Naive thymus-derived CD8-positive, alpha-beta T cell (primary cell): Measurements from ENCODE around the gene CELF3. TPM values are rescaled to one million over a fixed set of nuclear protein-coding genes. Genes with fewer than 3 reads are reported as not detected.
A peak's percentile ranks its signal among the peaks of the same experiment; 100 is the strongest.
"Not testable (repeated sequence)": the region's sequence is repeated elsewhere in the genome, so short reads cannot be mapped to it uniquely, and the experiment has no call there.

Source experiments
- ATAC-seq, 2 donors: fragments of 150-1000 bp; cut with Tn5 transposase in 1 of 2; sonication (Bioruptor Pico), chemical (Tn5 transposase) in 1 of 2; 1 replicate in 1 of 2; 2 replicates in 1 of 2; pipeline ENCODE4 v1.10.0; 2021; ENCODE audit warnings: mild to moderate bottlenecking in 2 of 2, moderate library complexity in 2 of 2
- POLR2A ChIA-PET: fragments of 350-600 bp; sonication (Branson Sonifier 250); formaldehyde crosslinking; loops from one replicate; lab custom pipeline; 2021; ENCODE audit warnings: antibody characterized with exemption; lab: Charles Lee
- DNase-seq, 10 donors: peaks; one replicate each; pipeline versions ENCODE4 v3.0.0 to v3.0.0-alpha.2; 2020 to 2022
- H3K27ac Mint-ChIP-seq, 10 donors: one replicate each; pipeline ENCODE4 v1.8.0; 2020 to 2022; ENCODE audit warnings: mild to moderate bottlenecking in 10 of 10, mixed read lengths in 10 of 10, moderate library complexity in 4 of 10, inconsistent platforms in 1 of 10
- H3K27me3 Mint-ChIP-seq, 5 donors: one replicate each; pipeline ENCODE4 v1.8.0; 2021 to 2022; ENCODE audit warnings: mixed read lengths in 5 of 5
- H3K36me3 Mint-ChIP-seq, 3 donors: one replicate each; pipeline ENCODE4 v1.8.0; 2020 to 2022; ENCODE audit warnings: mixed read lengths in 3 of 3, mild to moderate bottlenecking in 2 of 3, inconsistent platforms in 1 of 3
- H3K4me1 Mint-ChIP-seq, 4 donors: one replicate each; pipeline ENCODE4 v1.8.0; 2021 to 2022; ENCODE audit warnings: mixed read lengths in 4 of 4
- H3K4me3 Mint-ChIP-seq, 10 donors: one replicate each; pipeline ENCODE4 v1.8.0; 2020 to 2022; ENCODE audit warnings: mild to moderate bottlenecking in 10 of 10, mixed read lengths in 10 of 10, moderate library complexity in 6 of 10, inconsistent platforms in 1 of 10
- H3K9me3 Mint-ChIP-seq, 9 donors: one replicate each; pipeline ENCODE4 v1.8.0; 2020 to 2022; ENCODE audit warnings: mixed read lengths in 9 of 9, mild to moderate bottlenecking in 3 of 9, inconsistent platforms in 1 of 9, moderate library complexity in 1 of 9
- polyA plus RNA-seq, 3 donors: library from polyadenylated mRNA; unstranded; fragments of 300-500 nt; fragmentation: Illumina TruSeq; gene quantifications; one replicate each; pipeline ENCODE4 v1.2.3, GENCODE V29; 2021
- total RNA-seq, 8 experiments: library from RNA in 2 of 8; stranded (reverse) in 2 of 8; gene quantifications; one replicate each; pipeline ENCODE4 v1.2.3 and lab custom pipeline; 2021 to 2026

The CELF3 gene
- total and polyA plus RNA-seq, 5 experiments from 2014 or later, result not detected

GRCh38 chr1:151733995-151734394 is 17.4 kb upstream of the CELF3 start:
- peaks cover 0 to 22% (median 10%) of the 10 kb centered on the region in 9 donors for H3K9me3 Mint-ChIP-seq
- not testable (repeated sequence) for H3K4me1 Mint-ChIP-seq, H3K4me3 Mint-ChIP-seq, H3K27ac Mint-ChIP-seq, H3K36me3 Mint-ChIP-seq, DNase-seq, ATAC-seq
- peaks cover 12 to 45% (median 27%) of the 10 kb centered on the region in 5 donors for H3K27me3 Mint-ChIP-seq
- POLR2A ChIA-PET, result interaction anchor here (0.6 kb wide), 1 partner anchor 289 kb away, joined by 4 read pairs; no protein-coding TSS in a partner anchor

GRCh38 chr1:151733126-151733525 is 16.5 kb upstream of the CELF3 start:
- no peak overlapping the region for H3K27ac Mint-ChIP-seq
- peaks cover 0 to 6% (median 4%) of the 10 kb centered on the region in 3 donors for H3K36me3 Mint-ChIP-seq
- H3K9me3 Mint-ChIP-seq, result peaks cover 0 to 17% (median 7%) of the 10 kb centered on the region in 9 donors
- DNase-seq (no peak), ATAC-seq (no peak)
- peaks cover 0 to 2% (median 0%) of the 10 kb centered on the region in 4 donors for H3K4me1 Mint-ChIP-seq
- peaks cover 13 to 53% (median 33%) of the 10 kb centered on the region in 5 donors for H3K27me3 Mint-ChIP-seq
- H3K4me3 Mint-ChIP-seq, result no peak overlapping the region
- POLR2A ChIA-PET, result no interaction called here

- H3K9me3 Mint-ChIP-seq, result no peaks in the 10 kb centered on the region
- H3K27ac Mint-ChIP-seq, result no peak overlapping the region
- ATAC-seq, result no peak
- H3K27me3 Mint-ChIP-seq, result peaks cover 31 to 77% (median 55%) of the 10 kb centered on the region in 5 donors
- H3K4me3 Mint-ChIP-seq, result no peak overlapping the region
- POLR2A ChIA-PET, result no interaction called here
- no peak for DNase-seq
- peaks cover 0 to under 1% (median 0%) of the 10 kb centered on the region in 4 donors for H3K4me1 Mint-ChIP-seq
- no peaks in the 10 kb centered on the region for H3K36me3 Mint-ChIP-seq
Observed at GRCh38 chr1:151729966-151730291, 13.3 kb upstream of the CELF3 start.

GRCh38 chr1:151729157-151729965 is 12.8 kb upstream of the CELF3 start:
- ATAC-seq, result no peak
- H3K4me3 Mint-ChIP-seq, result no peak overlapping the region
- DNase-seq, result no peak
- no peaks in the 10 kb centered on the region for H3K4me1 Mint-ChIP-seq
- H3K9me3 Mint-ChIP-seq, result no peaks in the 10 kb centered on the region
- H3K36me3 Mint-ChIP-seq, result no peaks in the 10 kb centered on the region
- peaks cover 31 to 75% (median 55%) of the 10 kb centered on the region in 5 donors for H3K27me3 Mint-ChIP-seq
- POLR2A ChIA-PET, result no interaction called here
- no peak overlapping the region for H3K27ac Mint-ChIP-seq

GRCh38 chr1:151728151-151729054 is 11.8 kb upstream of the CELF3 start:
- POLR2A ChIA-PET, result no interaction called here
- no peak overlapping the region for H3K4me3 Mint-ChIP-seq
- no peak overlapping the region for H3K27ac Mint-ChIP-seq
- H3K36me3 Mint-ChIP-seq, result no peaks in the 10 kb centered on the region
- ATAC-seq, result no peak
- H3K9me3 Mint-ChIP-seq, result no peaks in the 10 kb centered on the region
- H3K4me1 Mint-ChIP-seq, result no peaks in the 10 kb centered on the region
- peaks cover 33 to 80% (median 62%) of the 10 kb centered on the region in 5 donors for H3K27me3 Mint-ChIP-seq
- DNase-seq, result no peak

- Mint-ChIP-seq H3K27ac (no peak overlapping the region), H3K27me3 (peaks cover 31 to 56% (median 43%) of the 10 kb centered on the region in 5 donors), H3K36me3 (no peaks in the 10 kb centered on the region), H3K4me1 (peaks cover 11 to 24% (median 21%) of the 10 kb centered on the region in 4 donors), H3K9me3 (no peaks in the 10 kb centered on the region), H3K4me3 (no peak overlapping the region)
- ATAC-seq (no peak), DNase-seq (no peak)
- POLR2A ChIA-PET, result no interaction called here
Observed at GRCh38 chr1:151723726-151724370, 7.2 kb upstream of the CELF3 start.

GRCh38 chr1:151721788-151722510 is 5.3 kb upstream of the CELF3 start:
- H3K27me3 Mint-ChIP-seq, result peaks cover 32 to 59% (median 49%) of the 10 kb centered on the region in 5 donors
- peak overlapping the region; percentile 72 to 91 (median 80) for H3K4me3 Mint-ChIP-seq
- peaks cover 18 to 34% (median 32%) of the 10 kb centered on the region in 4 donors for H3K4me1 Mint-ChIP-seq
- H3K9me3 Mint-ChIP-seq, result no peaks in the 10 kb centered on the region
- ATAC-seq, result no peak
- peaks cover 0 to under 1% (median 0%) of the 10 kb centered on the region in 3 donors for H3K36me3 Mint-ChIP-seq
- no peak for DNase-seq
- POLR2A ChIA-PET, result no interaction called here
- H3K27ac Mint-ChIP-seq, result peak overlapping the region in 2 of 10 donors; percentile 51 to 59

- H3K36me3 Mint-ChIP-seq, result peaks cover 0 to 3% (median 0%) of the 10 kb centered on the region in 3 donors
- DNase-seq, result peak in 7 of 10 donors; percentile 30 to 56 (median 45)
- H3K27me3 Mint-ChIP-seq, result peaks cover 33 to 56% (median 49%) of the 10 kb centered on the region in 5 donors
- H3K27ac Mint-ChIP-seq, result peak within 1 kb of the TSS in 9 of 10 donors; percentile 12 to 67 (median 30)
- peaks cover 20 to 37% (median 36%) of the 10 kb centered on the region in 4 donors for H3K4me1 Mint-ChIP-seq
- H3K9me3 Mint-ChIP-seq, result no peaks in the 10 kb centered on the region
- POLR2A ChIA-PET, result interaction anchor here (0.6 to 1.0 kb wide), 2 partner anchors 41 to 255 kb away, joined by 4 to 7 read pairs; no protein-coding TSS in a partner anchor
- ATAC-seq, result peak; percentile 84 to 92
- peak within 1 kb of the TSS; percentile 75 to 91 (median 82) for H3K4me3 Mint-ChIP-seq
Observed at GRCh38 chr1:151720974-151721787, 4.6 kb upstream of the CELF3 start, which contains the start of gene RIIAD1. RIIAD1 (plus strand) TSS chr1:151721522; CDS start chr1:151721537, 15 bp downstream.

- DNase-seq, result peak in 1 of 10 donors; percentile 16
Observed at GRCh38 chr1:151720554-151720953, 4.0 kb upstream of the CELF3 start.

GRCh38 chr1:151720125-151720524 is 3.5 kb upstream of the CELF3 start:
- Mint-ChIP-seq H3K36me3 (peaks cover 0 to 3% (median 0%) of the 10 kb centered on the region in 3 donors), H3K27ac (peak overlapping the region in 2 of 10 donors; percentile 15 to 29), H3K9me3 (no peaks in the 10 kb centered on the region), H3K4me3 (peak overlapping the region; percentile 5 to 85 (median 76)), H3K4me1 (peaks cover 22 to 39% (median 38%) of the 10 kb centered on the region in 4 donors), H3K27me3 (peaks cover 29 to 54% (median 49%) of the 10 kb centered on the region in 5 donors)
- no peak for ATAC-seq
- POLR2A ChIA-PET, result no interaction called here
- DNase-seq, result no peak

More at GRCh38 chr1:151720554-151720953, 4.0 kb upstream of the CELF3 start:
- Mint-ChIP-seq H3K27me3 (peaks cover 28 to 54% (median 49%) of the 10 kb centered on the region in 5 donors), H3K4me1 (peaks cover 20 to 38% (median 37%) of the 10 kb centered on the region in 4 donors), H3K27ac (peak overlapping the region in 7 of 10 donors; percentile 12 to 67 (median 30)), H3K36me3 (peaks cover 0 to 3% (median 0%) of the 10 kb centered on the region in 3 donors), H3K9me3 (no peaks in the 10 kb centered on the region), H3K4me3 (peak overlapping the region; percentile 58 to 85 (median 81))
- ATAC-seq, result peak in 1 of 2 donors; percentile 18
- POLR2A ChIA-PET, result interaction anchor here (0.6 to 1.0 kb wide), 2 partner anchors 42 to 254 kb away, joined by 4 to 7 read pairs; no protein-coding TSS in a partner anchor

GRCh38 chr1:151718666-151719065 is 2.1 kb upstream of the CELF3 start:
- H3K9me3 Mint-ChIP-seq, result no peaks in the 10 kb centered on the region
- no peak overlapping the region for H3K27ac Mint-ChIP-seq
- ATAC-seq (no peak), DNase-seq (no peak)
- peaks cover 29 to 53% (median 47%) of the 10 kb centered on the region in 5 donors for H3K27me3 Mint-ChIP-seq
- POLR2A ChIA-PET, result no interaction called here
- H3K36me3 Mint-ChIP-seq, result peaks cover 0 to 3% (median 0%) of the 10 kb centered on the region in 3 donors
- no peak overlapping the region for H3K4me3 Mint-ChIP-seq
- peaks cover 22 to 39% (median 38%) of the 10 kb centered on the region in 4 donors for H3K4me1 Mint-ChIP-seq
